Measurements from ENCODE around the gene ASGR2.

DNA sequence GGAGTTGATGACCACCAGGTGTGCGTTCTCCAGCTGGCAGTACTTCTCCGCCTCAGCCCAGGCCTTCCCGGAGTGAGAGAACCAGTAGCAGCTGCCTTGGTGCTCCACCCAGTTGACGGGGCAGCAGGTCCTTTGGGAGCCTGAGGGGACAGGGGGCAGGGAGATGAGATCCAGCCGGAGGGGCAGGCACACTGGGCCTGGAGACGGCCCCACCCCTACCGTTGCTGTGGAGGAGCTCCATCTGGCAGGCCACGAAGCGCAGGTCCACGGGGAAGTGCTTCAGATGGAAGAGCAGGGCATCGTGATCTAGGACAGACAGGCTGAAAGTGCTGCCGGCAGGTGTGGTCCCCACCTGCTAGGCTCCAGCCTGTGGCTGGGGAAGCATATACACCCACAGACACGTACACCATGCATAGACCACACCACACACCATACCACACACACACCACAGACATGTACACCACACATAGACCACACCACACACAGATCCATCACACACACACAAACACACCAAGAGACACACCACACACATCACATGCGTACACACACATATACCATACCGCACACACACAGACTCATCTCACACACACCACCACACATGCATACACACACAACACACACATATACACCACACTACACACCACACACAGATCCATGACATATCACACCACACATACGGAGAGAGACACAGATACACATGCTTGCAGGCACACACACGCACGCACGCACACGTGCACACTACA lies 7.4 kb downstream of the ASGR2 start:
- no peak for TF ChIP-seq POLR2AphosphoS5 (IDR thresholded peaks at IDR 0.05; ENCODE audit: low read depth, low read length)
- TF ChIP-seq TAF1 (IDR thresholded peaks at IDR 0.05; ENCODE audit: borderline replicate concordance, insufficient read depth, low read length): no peak
- TF ChIP-seq SIN3A (IDR thresholded peaks at IDR 0.05; ENCODE audit: borderline replicate concordance, insufficient read depth, low read length): no peak

Data from PFSK-1 (cell line).